Stimulated activated naive CD8-positive, alpha-beta T cell treated with anti-CD3 and anti-CD28 coated beads, Interleukin-15, amount 100 ng/mL, for 72 hours (primary cell): ENCODE data around the gene PAX8.
"Not testable (repeated sequence)": the region's sequence is repeated elsewhere in the genome, so short reads cannot be mapped to it uniquely, and the experiment has no call there.

Experiments used
- ATAC-seq: fragments of 150-1000 bp; cut with Tn5 transposase; 2 replicates; pipeline ENCODE4 v1.10.0; 2021; ENCODE audit warnings: mild to moderate bottlenecking, moderate library complexity
- DNase-seq, 2 donors: peaks; one replicate each; pipeline ENCODE4 v3.0.0; 2021 to 2022
- H3K27ac Mint-ChIP-seq, 2 donors: one replicate each; pipeline ENCODE4 v1.8.0; 2022; ENCODE audit warnings: mild to moderate bottlenecking in 2 of 2, mixed read lengths in 2 of 2, moderate library complexity in 2 of 2
- H3K27me3 Mint-ChIP-seq: one replicate; pipeline ENCODE4 v1.8.0; 2022; ENCODE audit warnings: mixed read lengths
- H3K4me1 Mint-ChIP-seq: one replicate; pipeline ENCODE4 v1.8.0; 2022; ENCODE audit warnings: mild to moderate bottlenecking, mixed read lengths
- H3K4me3 Mint-ChIP-seq, 2 donors: one replicate each; pipeline ENCODE4 v1.8.0; 2022; ENCODE audit warnings: mild to moderate bottlenecking in 2 of 2, mixed read lengths in 2 of 2, moderate library complexity in 1 of 2
- H3K9me3 Mint-ChIP-seq, 2 donors: one replicate each; pipeline ENCODE4 v1.8.0; 2022; ENCODE audit warnings: mixed read lengths in 2 of 2

PAX8 gene

DNA sequence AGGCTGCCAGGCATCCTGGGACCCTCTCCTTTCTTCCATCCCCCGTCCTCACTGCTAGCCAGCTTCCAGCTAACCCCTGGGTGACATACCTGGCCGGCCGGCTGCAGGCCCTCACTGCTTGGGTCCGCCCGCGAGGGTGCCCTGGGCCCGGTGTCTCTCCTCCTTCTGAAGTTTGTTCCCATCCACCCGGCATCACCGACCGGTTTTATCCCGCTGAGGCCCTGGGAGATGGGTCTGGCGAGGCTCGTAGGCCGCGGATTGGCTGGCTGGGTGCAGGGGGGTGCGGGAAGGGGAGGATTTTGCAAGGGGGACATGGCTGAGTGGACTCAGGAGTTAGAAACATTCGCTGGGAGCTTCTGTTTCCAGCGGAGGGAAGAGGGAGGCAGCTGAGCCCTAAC lies at the start of gene PAX8:
TSS of gene PAX8 (minus strand) at position 180 of the 398 bp plus-strand sequence. CDS start 527 bp downstream, outside the sequence.
- DNase-seq: no peak
- Mint-ChIP-seq H3K4me1 (peaks cover 26% of the 10 kb centered on the region), H3K27me3 (peaks cover 71% of the 10 kb centered on the region), H3K9me3 (no peaks in the 10 kb centered on the region), H3K4me3 (no peak within 1 kb of the TSS), H3K27ac (no peak within 1 kb of the TSS)
- no peak for ATAC-seq

DNA sequence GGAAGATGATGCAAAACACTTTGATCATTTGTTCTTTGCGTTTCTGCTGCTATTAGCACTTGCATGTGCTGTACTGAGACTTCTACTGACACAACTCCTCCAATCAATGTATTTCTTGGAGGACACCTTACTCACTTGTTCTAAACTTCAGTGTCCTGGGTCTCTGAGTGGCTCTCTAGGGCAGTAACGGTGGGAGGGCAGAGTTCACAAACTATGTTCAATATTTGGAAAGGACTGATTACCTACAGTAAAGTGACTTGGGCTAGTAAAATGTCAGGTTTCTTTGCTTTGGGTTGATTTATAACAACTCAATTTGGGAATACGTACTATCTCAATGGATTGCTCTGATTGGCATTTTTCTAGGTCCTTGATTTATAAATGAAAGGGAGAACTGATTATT lies 49.3 kb upstream of the PAX8 start:
- peaks cover 29% of the 10 kb centered on the region for H3K4me1 Mint-ChIP-seq
- ATAC-seq (no peak), DNase-seq (no peak)
- no peak overlapping the region for H3K27ac Mint-ChIP-seq
- H3K4me3 Mint-ChIP-seq: no peak overlapping the region
- peaks cover 14% of the 10 kb centered on the region for H3K27me3 Mint-ChIP-seq
- no peaks in the 10 kb centered on the region for H3K9me3 Mint-ChIP-seq

DNA sequence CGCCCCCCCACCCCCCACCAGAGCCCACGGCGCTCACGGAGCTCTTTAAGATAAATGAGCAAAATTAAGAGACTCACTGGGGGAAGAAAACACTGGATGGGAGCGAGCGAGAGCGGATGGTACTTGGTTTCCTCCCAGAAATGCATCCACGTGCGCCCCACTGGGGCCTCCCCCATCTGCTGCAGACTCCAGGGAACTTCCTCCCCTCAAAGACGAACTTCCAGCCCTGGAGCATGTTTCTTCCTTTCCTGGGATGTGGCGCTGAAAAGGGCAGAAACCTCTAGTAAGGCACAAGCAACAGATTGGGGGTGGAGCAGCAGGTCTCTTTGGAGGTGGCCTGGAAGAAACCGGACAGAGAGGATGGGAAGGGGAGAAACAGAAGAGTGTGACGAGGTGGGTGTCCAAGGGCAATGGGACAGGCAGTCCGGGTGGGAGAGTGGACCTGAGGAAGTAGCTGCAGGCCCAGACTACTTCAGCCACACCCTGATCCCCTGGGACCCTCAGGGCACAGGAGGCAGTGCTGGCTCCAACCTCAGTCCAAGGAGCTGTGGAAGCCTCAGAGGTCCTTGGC lies 46.5 kb upstream of the PAX8 start:
- peak overlapping the region in 1 of 2 donors; percentile 28 for H3K27ac Mint-ChIP-seq
- peak; percentile 20 for ATAC-seq
- peaks cover 29% of the 10 kb centered on the region for H3K4me1 Mint-ChIP-seq
- DNase-seq, H3K9me3 Mint-ChIP-seq: not testable (repeated sequence)
- peak overlapping the region; percentile 79 to 84 for H3K4me3 Mint-ChIP-seq
- peaks cover 14% of the 10 kb centered on the region for H3K27me3 Mint-ChIP-seq

DNA sequence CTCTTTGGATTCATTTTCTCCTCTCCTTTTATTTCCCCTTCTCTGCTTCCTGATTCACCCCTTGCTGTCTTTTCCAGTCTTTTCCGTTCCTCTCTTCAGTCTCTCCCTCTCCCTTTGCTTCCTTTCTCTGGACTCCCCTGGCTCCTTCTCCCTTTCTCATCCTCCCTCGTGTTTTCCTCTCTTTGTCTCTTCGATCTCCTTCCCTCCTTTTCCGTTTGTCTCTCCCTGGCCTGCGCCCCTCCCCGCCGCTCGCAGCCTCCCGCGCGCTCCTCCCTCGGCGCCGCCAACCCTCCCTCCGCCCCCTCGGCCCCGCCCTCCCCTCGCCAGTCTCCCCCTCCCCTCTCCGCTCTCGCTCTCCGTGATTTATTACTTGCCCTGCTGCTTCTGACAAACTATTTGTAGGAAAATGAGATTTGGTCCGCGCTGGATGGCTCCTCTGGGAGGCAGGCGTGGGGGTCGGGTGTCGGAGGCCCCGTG lies 46.0 kb upstream of the PAX8 start:
- H3K4me3 Mint-ChIP-seq: peak overlapping the region; percentile 79 to 84
- H3K4me1 Mint-ChIP-seq: peaks cover 26% of the 10 kb centered on the region
- H3K27me3 Mint-ChIP-seq: peaks cover 14% of the 10 kb centered on the region
- peak overlapping the region; percentile 58 to 87 for H3K27ac Mint-ChIP-seq
- DNase-seq: peak in 1 of 2 donors; percentile 5
- peak; percentile 70 for ATAC-seq
- H3K9me3 Mint-ChIP-seq: no peaks in the 10 kb centered on the region

DNA sequence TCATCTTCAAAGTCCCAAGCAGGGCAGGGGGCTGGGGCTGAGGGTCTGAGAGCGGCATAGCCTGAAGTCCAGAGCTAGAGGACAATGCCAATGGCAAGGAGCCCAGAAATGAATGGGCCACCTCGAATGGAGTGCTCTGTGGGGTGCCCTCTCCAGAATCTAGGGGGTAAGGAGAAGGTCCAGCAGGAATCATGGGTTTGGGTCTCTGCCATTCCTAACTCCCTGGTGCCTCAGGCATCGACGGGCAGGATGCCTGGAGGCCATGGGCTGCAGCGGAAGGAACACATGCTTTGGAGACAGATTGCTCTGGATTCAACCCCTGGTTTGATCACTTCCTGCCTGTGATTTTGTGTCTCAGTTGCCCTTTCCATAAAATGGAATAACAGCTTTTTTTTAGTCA lies 44.4 kb upstream of the PAX8 start:
- DNase-seq, ATAC-seq, H3K4me3 Mint-ChIP-seq, H3K9me3 Mint-ChIP-seq, H3K27ac Mint-ChIP-seq: not testable (repeated sequence)
- H3K4me1 Mint-ChIP-seq: peaks cover 15% of the 10 kb centered on the region
- peaks cover 14% of the 10 kb centered on the region for H3K27me3 Mint-ChIP-seq

DNA sequence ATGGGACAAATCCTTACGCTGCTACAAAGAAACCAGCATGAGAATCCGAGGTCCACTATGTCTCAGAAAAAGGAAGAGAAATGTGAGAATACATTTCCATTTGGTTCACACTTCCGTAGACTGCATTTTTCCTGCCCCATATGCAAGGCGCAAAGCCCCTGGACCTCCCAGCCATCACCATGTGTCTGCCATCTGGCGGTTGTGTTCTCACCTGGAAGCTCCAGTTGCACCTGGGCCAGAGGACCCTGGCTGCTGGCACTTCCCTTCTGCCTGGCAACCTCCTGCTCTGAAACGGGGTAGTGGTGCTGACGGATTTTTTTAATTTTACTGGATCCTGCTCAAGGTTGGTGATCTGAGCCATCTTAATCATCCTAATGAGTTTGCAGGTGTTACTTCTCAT lies 41.4 kb upstream of the PAX8 start:
- DNase-seq, H3K27ac Mint-ChIP-seq, ATAC-seq, H3K9me3 Mint-ChIP-seq, H3K4me3 Mint-ChIP-seq: not testable (repeated sequence)
- peaks cover 17% of the 10 kb centered on the region for H3K27me3 Mint-ChIP-seq
- peaks cover 10% of the 10 kb centered on the region for H3K4me1 Mint-ChIP-seq

DNA sequence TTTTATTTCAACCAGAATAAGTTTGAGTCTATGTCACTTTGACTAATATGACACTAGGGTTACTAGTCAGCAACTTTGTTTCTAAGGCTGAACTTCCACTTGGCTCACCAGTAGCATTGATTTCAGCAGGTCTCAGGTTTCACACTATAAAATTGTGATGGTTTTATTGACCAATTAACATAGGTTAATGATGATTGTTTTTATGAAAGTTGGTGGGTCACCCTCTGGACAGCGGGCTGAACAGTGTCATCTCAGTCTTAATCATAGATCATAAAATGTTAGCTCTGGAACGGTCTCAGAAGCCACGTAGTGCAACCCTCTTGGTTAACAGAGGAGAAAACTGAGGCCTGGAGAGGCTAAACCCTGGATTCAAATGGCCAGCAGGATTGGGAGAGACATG lies 40.2 kb upstream of the PAX8 start:
- not testable (repeated sequence) for H3K27me3 Mint-ChIP-seq, H3K9me3 Mint-ChIP-seq, H3K27ac Mint-ChIP-seq, DNase-seq, ATAC-seq, H3K4me1 Mint-ChIP-seq, H3K4me3 Mint-ChIP-seq

DNA sequence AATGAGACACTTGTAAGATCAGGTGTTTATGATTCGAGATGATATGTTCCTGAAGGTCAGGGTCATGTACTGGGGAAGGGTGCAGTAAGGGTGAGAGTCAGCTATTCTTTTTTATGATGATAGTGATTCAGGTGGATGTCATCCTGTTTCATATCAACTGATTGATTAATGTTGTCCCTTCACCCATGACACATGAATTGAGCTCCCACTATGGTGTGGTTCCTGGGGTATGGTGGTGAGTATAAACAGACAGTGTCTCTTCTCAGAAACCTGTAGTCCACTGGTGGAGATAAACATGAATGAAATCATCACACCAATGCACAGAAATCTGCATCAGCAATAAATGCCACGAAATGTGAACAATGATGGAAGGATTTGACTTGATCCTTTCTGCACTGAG lies 37.4 kb upstream of the PAX8 start:
- no peak for ATAC-seq
- H3K27ac Mint-ChIP-seq: no peak overlapping the region
- H3K4me3 Mint-ChIP-seq: no peak overlapping the region
- peaks cover 2% of the 10 kb centered on the region for H3K4me1 Mint-ChIP-seq
- H3K9me3 Mint-ChIP-seq: no peaks in the 10 kb centered on the region
- DNase-seq: no peak
- H3K27me3 Mint-ChIP-seq: peaks cover 16% of the 10 kb centered on the region

DNA sequence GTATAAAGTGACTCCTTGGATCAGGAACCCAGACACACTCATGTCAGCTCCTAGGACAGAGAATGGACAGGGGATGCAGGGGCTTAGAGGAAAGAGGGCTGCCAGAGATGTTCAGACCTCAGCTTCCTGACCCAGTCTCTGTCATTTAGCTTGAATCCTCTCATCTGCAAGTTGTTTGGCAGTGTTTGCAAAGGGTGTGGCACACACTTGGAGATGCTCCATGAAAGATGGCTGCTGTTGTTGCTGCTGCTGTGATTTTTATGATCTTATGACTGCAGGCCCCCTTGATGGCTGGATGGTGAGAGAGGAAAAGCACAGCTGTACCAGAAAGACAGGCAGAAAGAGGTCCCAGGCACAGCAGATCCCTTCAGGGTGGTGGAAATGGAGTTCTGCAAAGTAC lies 35.9 kb upstream of the PAX8 start:
- peaks cover 20% of the 10 kb centered on the region for H3K27me3 Mint-ChIP-seq
- H3K4me3 Mint-ChIP-seq, H3K4me1 Mint-ChIP-seq, H3K27ac Mint-ChIP-seq, H3K9me3 Mint-ChIP-seq, ATAC-seq, DNase-seq: not testable (repeated sequence)

DNA sequence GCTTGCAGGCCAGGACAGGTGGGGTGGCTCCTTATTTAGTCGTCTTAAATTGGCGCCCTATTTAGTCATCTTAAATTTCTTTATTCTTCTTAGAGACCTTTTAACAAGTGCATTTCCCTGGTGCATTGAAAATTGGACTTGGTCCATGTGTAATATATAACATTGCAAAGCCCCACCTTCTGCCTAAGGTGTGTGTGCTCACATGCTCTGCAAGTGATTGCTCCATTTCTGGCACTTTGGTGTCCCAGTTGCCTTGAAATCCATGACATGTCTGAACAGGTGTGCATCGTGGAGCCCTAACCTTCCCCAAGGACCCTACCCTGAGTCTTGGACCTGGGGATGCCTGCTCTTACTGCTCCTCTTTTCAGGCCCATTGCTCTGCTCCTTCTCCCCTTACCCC lies 35.5 kb upstream of the PAX8 start:
- H3K27ac Mint-ChIP-seq, H3K4me1 Mint-ChIP-seq, H3K9me3 Mint-ChIP-seq, DNase-seq, H3K4me3 Mint-ChIP-seq, ATAC-seq: not testable (repeated sequence)
- peaks cover 25% of the 10 kb centered on the region for H3K27me3 Mint-ChIP-seq

DNA sequence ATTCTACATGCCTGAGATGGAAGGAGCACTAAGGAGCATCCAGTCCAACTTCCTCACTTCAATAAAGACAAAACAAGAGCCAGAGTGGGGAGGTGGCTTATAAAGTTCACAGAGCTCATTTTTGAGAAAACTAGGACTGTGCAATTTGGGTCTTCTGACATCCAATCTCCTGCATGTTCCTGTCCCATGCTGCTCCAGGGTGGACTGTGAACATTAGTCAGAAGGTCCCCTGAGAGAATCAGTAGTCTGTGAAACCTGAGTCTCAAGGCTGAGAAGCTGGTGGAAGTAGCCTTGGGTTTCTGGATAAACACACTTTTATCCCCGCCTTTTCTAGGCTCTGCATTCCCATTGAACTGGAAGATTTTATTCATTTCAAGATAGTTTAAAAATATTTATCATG lies 33.1 kb upstream of the PAX8 start:
- not testable (repeated sequence) for ATAC-seq, H3K9me3 Mint-ChIP-seq, DNase-seq, H3K4me3 Mint-ChIP-seq, H3K27ac Mint-ChIP-seq, H3K4me1 Mint-ChIP-seq
- H3K27me3 Mint-ChIP-seq: peaks cover 40% of the 10 kb centered on the region

DNA sequence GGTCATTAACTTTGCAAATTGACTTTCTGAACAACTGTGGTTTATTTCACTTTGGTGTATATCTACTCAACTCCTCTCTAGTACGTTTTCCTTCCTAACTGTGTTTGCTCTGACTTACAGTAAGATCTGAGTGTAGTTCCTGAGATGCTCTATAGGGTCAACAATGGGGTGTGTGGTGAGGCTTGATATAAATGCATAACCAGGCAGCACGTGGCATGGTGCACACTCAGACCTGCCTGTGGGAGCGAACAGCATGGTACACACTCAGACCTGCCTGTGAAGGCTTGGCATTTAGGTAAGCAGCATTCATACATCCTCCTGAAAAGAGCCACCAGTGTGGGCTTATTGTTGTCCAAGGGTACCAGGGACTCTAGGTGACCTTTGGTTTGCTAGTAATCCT lies 32.5 kb upstream of the PAX8 start:
- Mint-ChIP-seq H3K27me3 (peaks cover 37% of the 10 kb centered on the region), H3K27ac (peak overlapping the region in 1 of 2 donors; percentile 49)
- not testable (repeated sequence) for H3K4me3 Mint-ChIP-seq, H3K9me3 Mint-ChIP-seq, DNase-seq, H3K4me1 Mint-ChIP-seq
- peak; percentile 35 for ATAC-seq

DNA sequence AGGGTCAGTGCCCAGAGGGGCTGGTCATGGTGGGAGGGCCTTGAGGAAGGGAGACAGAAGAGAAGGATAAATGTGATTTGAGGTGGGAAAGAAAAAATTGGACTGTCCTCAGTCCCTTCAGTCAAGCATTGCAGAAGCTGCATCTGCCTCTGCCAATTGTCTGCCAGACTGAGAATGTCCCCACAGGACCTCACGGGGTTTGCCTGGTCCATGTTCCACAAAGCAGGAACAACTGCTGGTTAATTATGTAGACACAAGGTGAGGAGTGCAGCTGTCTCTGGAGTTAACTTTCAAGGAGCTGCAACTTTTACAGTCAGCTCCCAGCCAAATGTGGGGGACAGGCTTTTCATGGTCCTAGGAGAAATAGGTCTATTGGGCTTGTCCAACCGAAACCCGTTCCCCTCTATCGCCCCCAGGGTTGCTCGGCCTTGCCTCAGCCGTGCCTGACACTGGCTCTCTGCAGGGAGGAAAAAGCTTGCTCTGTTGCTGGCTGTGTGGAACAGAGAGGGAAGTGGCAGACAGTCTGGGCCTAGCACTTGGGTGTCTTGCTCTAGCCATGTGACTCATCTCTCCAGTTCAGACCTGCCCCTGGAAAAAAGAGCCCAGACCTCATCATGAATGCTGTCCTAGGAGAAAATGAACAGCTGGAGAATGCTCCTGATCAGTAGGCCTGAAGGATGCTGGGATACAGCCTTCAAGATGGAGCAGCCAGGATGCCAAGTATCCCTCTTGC lies 31.1 kb upstream of the PAX8 start:
- H3K4me3 Mint-ChIP-seq: no peak overlapping the region
- ATAC-seq (no peak), DNase-seq (no peak)
- peak overlapping the region in 1 of 2 donors; percentile 54 for H3K27ac Mint-ChIP-seq
- peaks cover 33% of the 10 kb centered on the region for H3K27me3 Mint-ChIP-seq
- no peaks in the 10 kb centered on the region for H3K9me3 Mint-ChIP-seq
- peaks cover 6% of the 10 kb centered on the region for H3K4me1 Mint-ChIP-seq

DNA sequence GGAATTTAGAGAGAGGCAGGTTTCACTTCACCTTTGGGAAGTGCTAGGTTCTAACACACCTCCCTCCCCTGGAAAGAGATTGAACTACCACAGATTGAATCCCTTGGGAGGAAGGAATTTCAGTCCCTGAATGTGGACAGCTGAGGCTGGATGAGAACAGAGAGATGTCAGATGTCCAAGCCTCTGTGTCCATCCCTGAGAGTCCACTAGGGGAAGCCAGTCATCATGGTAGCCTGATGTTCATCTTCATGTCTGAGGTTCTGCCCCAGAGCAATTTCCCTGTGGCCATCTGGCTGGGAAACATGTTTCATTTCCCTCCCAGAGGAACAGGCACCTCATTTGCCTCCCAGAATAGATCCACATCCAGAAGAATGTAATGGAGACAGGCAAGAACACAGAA lies 30.1 kb upstream of the PAX8 start:
- H3K27ac Mint-ChIP-seq, DNase-seq, H3K4me3 Mint-ChIP-seq, H3K9me3 Mint-ChIP-seq, ATAC-seq, H3K4me1 Mint-ChIP-seq: not testable (repeated sequence)
- peaks cover 33% of the 10 kb centered on the region for H3K27me3 Mint-ChIP-seq

DNA sequence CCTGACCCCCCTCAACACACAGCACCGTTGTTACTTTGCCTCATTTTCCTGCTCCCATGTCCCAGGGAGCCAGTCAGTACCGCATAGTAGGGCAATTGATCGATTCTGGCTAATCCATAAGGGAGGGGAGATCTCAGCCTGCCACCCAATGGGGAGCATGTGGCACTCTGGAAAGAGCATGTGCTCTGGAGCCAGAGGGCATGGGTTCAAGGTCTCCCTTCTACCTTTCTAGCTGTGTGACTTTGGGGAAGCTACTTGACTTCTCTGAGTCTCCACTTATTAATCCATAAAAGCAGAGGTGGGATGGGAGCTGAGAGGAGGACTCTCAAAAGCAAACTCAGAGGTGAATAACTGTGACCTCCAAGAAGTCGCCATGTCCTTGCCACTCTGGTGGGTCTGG lies 27.5 kb upstream of the PAX8 start:
- H3K9me3 Mint-ChIP-seq, H3K4me1 Mint-ChIP-seq: not testable (repeated sequence)
- peak overlapping the region in 1 of 2 donors; percentile 59 for H3K27ac Mint-ChIP-seq

DNA sequence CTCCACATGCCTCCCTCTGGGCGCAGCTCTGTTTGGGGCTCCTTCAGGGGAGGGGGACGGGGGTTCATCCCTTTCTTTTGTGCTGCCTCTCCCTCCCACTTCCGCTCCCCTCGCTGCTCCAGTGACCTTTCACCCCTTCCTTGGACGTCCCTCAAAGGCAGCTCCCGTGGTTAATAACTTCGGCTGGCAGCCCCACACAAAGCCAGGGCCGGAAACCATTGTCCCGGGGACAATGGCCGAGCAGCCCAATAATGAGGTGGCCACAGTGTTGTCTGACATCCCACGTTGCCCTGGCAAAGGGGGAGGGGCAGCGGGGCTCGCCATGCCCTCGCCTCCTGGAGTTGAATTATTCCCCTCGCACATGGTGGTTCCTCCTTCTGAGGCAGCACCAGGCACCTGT lies 27.0 kb upstream of the PAX8 start:
- peak overlapping the region in 1 of 2 donors; percentile 59 for H3K27ac Mint-ChIP-seq
- not testable (repeated sequence) for DNase-seq, H3K4me3 Mint-ChIP-seq, H3K9me3 Mint-ChIP-seq, H3K4me1 Mint-ChIP-seq, ATAC-seq
- H3K27me3 Mint-ChIP-seq: peaks cover 24% of the 10 kb centered on the region

More for the DNA sequence above, 27.5 kb upstream of the PAX8 start:
- ATAC-seq, H3K4me3 Mint-ChIP-seq, DNase-seq: not testable (repeated sequence)
- peaks cover 24% of the 10 kb centered on the region for H3K27me3 Mint-ChIP-seq
